HCT116 (cell line): ENCODE data around the gene MED13L. TPM values are rescaled to one million over a fixed set of nuclear protein-coding genes. Genes with fewer than 3 reads are reported as not detected.

Source experiments
- ATAC-seq: fragments of 200-7000 bp; cut with Tn5 transposase; 2 replicates; pipeline ENCODE4 v1.9.1; 2020; ENCODE audit warnings: mild to moderate bottlenecking, moderate library complexity
- BruUV-seq: library from RNA; stranded (reverse); fragments of 400-500 nt; replicated peaks from 2 replicates; lab custom pipeline; 2021; lab: Mats Ljungman, UMichigan
- CTCF ChIA-PET: fragments of 300-600 bp; sonication (Branson Sonifier 250); formaldehyde crosslinking; loops from one replicate; lab custom pipeline; 2021; ENCODE audit warnings: antibody characterized with exemption; lab: Charles Lee
- POLR2A ChIA-PET: fragments of 300-600, 350-600 bp; sonication (Branson Sonifier 250); formaldehyde crosslinking; loops from one replicate; lab custom pipeline; 2021; ENCODE audit warnings: antibody characterized with exemption; lab: Charles Lee
- RAD21 ChIA-PET, 2 experiments: fragments of 300-600 bp; sonication (Branson Sonifier 250); formaldehyde crosslinking; loops; one replicate each; lab custom pipeline; 2023; ENCODE audit warnings: low total read pairs in 2 of 2; ENCODE audit not compliant: uncharacterized antibody in 2 of 2, unreplicated experiment in 2 of 2, low non-redundant PET in 1 of 2; lab: Charles Lee
- DNase-seq: peaks from one replicate; pipeline ENCODE4 v3.0.0-alpha.2; 2010; ENCODE audit warnings: low read depth, low spot score
- H2AFZ ChIP-seq: fragments of 200-600 bp; shearing (Covaris generic), sonication (generic); 2 replicates; pipeline ENCODE4 v1.6.1; 2017; ENCODE audit warnings: low read depth, mixed run types, mixed read lengths, antibody characterized with exemption, low read length; ENCODE audit not compliant: poor library complexity, severe bottlenecking
- H3K27ac ChIP-seq: 2 replicates; pipeline ENCODE4 v1.5.1; 2012; ENCODE audit warnings: low read depth, low read length
- H3K27me3 ChIP-seq: fragments of 200-600 bp; sonication (generic); 2 replicates; pipeline ENCODE4 v1.6.1; 2016; ENCODE audit warnings: mixed run types, low read length, mixed read lengths; ENCODE audit not compliant: insufficient read depth
- H3K36me3 ChIP-seq, 2 experiments: fragments of 200-500 bp in 1 of 2; fragments of 200-600 bp in 1 of 2; sonication (Bioruptor generic) in 1 of 2; sonication (generic) in 1 of 2; 2 replicates each; pipeline versions ENCODE4 v1.5.1 to v1.6.1; 2014 to 2016; ENCODE audit warnings: low read length in 2 of 2, inconsistent platforms in 1 of 2, mixed read lengths in 1 of 2, mixed run types in 1 of 2; ENCODE audit not compliant: insufficient read depth in 2 of 2, control insufficient read depth in 1 of 2
- H3K4me1 ChIP-seq, 2 experiments: fragments of 200-600 bp in 1 of 2; sonication (generic) in 1 of 2; 2 replicates each; pipeline versions ENCODE4 v1.5.1 to v1.6.1; 2012 to 2017; ENCODE audit warnings: low read length in 2 of 2, inconsistent platforms in 1 of 2, mild to moderate bottlenecking in 1 of 2, mixed read lengths in 1 of 2, mixed run types in 1 of 2, moderate library complexity in 1 of 2; ENCODE audit not compliant: insufficient read depth in 2 of 2, control insufficient read depth in 1 of 2
- H3K4me2 ChIP-seq: fragments of 200-600 bp; sonication (generic); 2 replicates; pipeline ENCODE4 v1.6.1; 2017; ENCODE audit warnings: mixed run types, low read length, mixed read lengths
- H3K4me3 ChIP-seq, 2 experiments: fragments of 200-600 bp in 1 of 2; sonication (generic) in 1 of 2; replicated peaks in 1 of 2; 2 replicates each; pipeline ENCODE4 v1.5.1; 2011 to 2016; ENCODE audit warnings: low read length in 2 of 2, control low read depth in 1 of 2, low read depth in 1 of 2, mild to moderate bottlenecking in 1 of 2, mixed read lengths in 1 of 2, mixed run types in 1 of 2
- H3K79me2 ChIP-seq: fragments of 200-600 bp; sonication (generic); 2 replicates; pipeline ENCODE4 v1.6.1; 2017; ENCODE audit warnings: mild to moderate bottlenecking, mixed run types, low read length, moderate library complexity, mixed read lengths; ENCODE audit not compliant: insufficient read depth
- H3K9ac ChIP-seq: fragments of 200-600 bp; sonication (generic); 2 replicates; pipeline ENCODE4 v1.6.1; 2016; ENCODE audit warnings: low read length, mixed read lengths
- H3K9me2 ChIP-seq: fragments of 200-600 bp; sonication (generic), shearing (Covaris generic); 2 replicates; pipeline ENCODE4 v1.6.1; 2017; ENCODE audit warnings: mixed run types, mild to moderate bottlenecking, moderate library complexity; ENCODE audit not compliant: insufficient read depth
- H3K9me3 ChIP-seq, 2 experiments: fragments of 200-500 bp in 1 of 2; fragments of 200-600 bp in 1 of 2; sonication (Bioruptor generic) in 1 of 2; sonication (generic) in 1 of 2; 2 replicates each; pipeline ENCODE4 v1.6.1; 2014 to 2017; ENCODE audit warnings: low read length in 2 of 2, mixed read lengths in 2 of 2, inconsistent platforms in 1 of 2, low read depth in 1 of 2, mild to moderate bottlenecking in 1 of 2, mixed run types in 1 of 2, moderate library complexity in 1 of 2; ENCODE audit not compliant: control insufficient read depth in 1 of 2, insufficient read depth in 1 of 2
- H4K20me1 ChIP-seq: fragments of 200-600 bp; sonication (generic), shearing (Covaris generic); 2 replicates; pipeline ENCODE4 v1.6.1; 2017; ENCODE audit warnings: mixed run types, mild to moderate bottlenecking, moderate library complexity; ENCODE audit not compliant: insufficient read depth
- CEBPB ChIP-seq: IDR thresholded peaks from 2 replicates; pipeline ENCODE4 v1.6.1; 2012; ENCODE audit warnings: low read depth
- EGR1 ChIP-seq: IDR thresholded peaks from 2 replicates; pipeline ENCODE4 v1.6.1; 2012; ENCODE audit warnings: low read depth
- RAD21 ChIP-seq: IDR thresholded peaks from 2 replicates; pipeline ENCODE4 v1.6.1; 2012; ENCODE audit warnings: low read depth, mild to moderate bottlenecking
- SIN3A ChIP-seq: IDR thresholded peaks from 2 replicates; pipeline ENCODE4 v1.6.1; 2012; ENCODE audit warnings: low read depth
- intact Hi-C: fragments of 100-400 bp; cut with micrococcal nuclease; formaldehyde crosslinking; loops from 2 replicates; pipeline ENCODE4 v1.10.0; 2022
- total RNA-seq: library from RNA; stranded (reverse); gene quantifications from one replicate; pipeline ENCODE4 v1.2.1, GENCODE V29; 2021; ENCODE audit not compliant: unreplicated experiment
- TF ChIP-seq, protein P1 (sequence below): IDR thresholded peaks from 2 replicates; pipeline ENCODE4 v1.6.1; 2011; ENCODE audit warnings: mild to moderate bottlenecking, low read length, moderate library complexity; ENCODE audit not compliant: insufficient replicate concordance; ENCODE audit errors: extremely low read depth
- TF ChIP-seq, protein P2 (sequence below), 3 experiments: fragments of 200-600 bp in 1 of 3; sonication (generic) in 1 of 3; IDR thresholded peaks in 2 of 3; conservative IDR thresholded peaks in 1 of 3; 2 replicates each; pipeline ENCODE4 v1.5.1; 2012 to 2017; ENCODE audit warnings: low read depth in 2 of 3, low read length in 2 of 3, antibody characterized with exemption in 1 of 3, borderline replicate concordance in 1 of 3, control low read depth in 1 of 3, mild to moderate bottlenecking in 1 of 3, mixed read lengths in 1 of 3, mixed run types in 1 of 3, moderate library complexity in 1 of 3; ENCODE audit not compliant: insufficient read depth in 1 of 3

The MED13L gene
- total RNA-seq, 1 experiment from 2014 or later, result 176 TPM

DNA sequence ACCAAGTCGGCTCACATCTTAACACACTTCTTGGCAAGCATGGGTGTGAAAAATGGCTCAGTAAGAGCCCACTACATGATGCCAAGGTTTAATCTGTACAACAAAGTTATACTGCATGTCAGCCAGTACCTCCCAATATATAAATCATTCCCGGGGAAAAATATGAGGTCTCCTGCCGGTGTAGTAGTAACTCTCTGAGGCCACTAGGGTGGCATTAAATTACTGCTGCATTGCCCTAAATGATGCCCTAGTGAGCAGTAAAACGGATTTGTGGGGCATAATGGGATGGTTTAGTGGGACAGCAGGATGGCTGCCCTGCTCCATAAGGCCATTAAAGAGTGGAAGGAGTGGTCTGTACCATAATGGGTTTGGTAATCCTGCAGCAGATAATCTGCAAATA, 267.7 kb downstream of the MED13L start:
- no peak overlapping the region for H3K4me2 ChIP-seq
- peaks cover 61 to 68% of the 10 kb centered on the region in 2 experiments for H3K36me3 ChIP-seq
- H2AFZ ChIP-seq, result no peak overlapping the region
- no TSS peak for BruUV-seq
- H3K9me3 ChIP-seq, result no peaks in the 10 kb centered on the region
- H3K9ac ChIP-seq, result no peak overlapping the region
- CTCF ChIA-PET, result no interaction called here
- ATAC-seq, result peak; percentile 79
- RAD21 ChIA-PET, result no interaction called here
- H3K9me2 ChIP-seq, result no peaks in the 10 kb centered on the region
- peaks cover 89% of the 10 kb centered on the region for H3K79me2 ChIP-seq
- POLR2A ChIA-PET, result no interaction called here
- H3K4me3 ChIP-seq, result no peak overlapping the region
- H4K20me1 ChIP-seq, result peaks cover 9% of the 10 kb centered on the region; the same call in 1 of the 2 replicates
- DNase-seq, result no peak
- TF ChIP-seq RAD21, result no peak
- no peak for TF ChIP-seq EGR1
- TF ChIP-seq, protein P1, sequence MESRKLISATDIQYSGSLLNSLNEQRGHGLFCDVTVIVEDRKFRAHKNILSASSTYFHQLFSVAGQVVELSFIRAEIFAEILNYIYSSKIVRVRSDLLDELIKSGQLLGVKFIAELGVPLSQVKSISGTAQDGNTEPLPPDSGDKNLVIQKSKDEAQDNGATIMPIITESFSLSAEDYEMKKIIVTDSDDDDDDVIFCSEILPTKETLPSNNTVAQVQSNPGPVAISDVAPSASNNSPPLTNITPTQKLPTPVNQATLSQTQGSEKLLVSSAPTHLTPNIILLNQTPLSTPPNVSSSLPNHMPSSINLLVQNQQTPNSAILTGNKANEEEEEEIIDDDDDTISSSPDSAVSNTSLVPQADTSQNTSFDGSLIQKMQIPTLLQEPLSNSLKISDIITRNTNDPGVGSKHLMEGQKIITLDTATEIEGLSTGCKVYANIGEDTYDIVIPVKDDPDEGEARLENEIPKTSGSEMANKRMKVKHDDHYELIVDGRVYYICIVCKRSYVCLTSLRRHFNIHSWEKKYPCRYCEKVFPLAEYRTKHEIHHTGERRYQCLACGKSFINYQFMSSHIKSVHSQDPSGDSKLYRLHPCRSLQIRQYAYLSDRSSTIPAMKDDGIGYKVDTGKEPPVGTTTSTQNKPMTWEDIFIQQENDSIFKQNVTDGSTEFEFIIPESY, result no peak
- TF ChIP-seq SIN3A, result no peak
- TF ChIP-seq, protein P2, sequence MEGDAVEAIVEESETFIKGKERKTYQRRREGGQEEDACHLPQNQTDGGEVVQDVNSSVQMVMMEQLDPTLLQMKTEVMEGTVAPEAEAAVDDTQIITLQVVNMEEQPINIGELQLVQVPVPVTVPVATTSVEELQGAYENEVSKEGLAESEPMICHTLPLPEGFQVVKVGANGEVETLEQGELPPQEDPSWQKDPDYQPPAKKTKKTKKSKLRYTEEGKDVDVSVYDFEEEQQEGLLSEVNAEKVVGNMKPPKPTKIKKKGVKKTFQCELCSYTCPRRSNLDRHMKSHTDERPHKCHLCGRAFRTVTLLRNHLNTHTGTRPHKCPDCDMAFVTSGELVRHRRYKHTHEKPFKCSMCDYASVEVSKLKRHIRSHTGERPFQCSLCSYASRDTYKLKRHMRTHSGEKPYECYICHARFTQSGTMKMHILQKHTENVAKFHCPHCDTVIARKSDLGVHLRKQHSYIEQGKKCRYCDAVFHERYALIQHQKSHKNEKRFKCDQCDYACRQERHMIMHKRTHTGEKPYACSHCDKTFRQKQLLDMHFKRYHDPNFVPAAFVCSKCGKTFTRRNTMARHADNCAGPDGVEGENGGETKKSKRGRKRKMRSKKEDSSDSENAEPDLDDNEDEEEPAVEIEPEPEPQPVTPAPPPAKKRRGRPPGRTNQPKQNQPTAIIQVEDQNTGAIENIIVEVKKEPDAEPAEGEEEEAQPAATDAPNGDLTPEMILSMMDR (IDR thresholded peaks at IDR 0.05 in 2 of 3, conservative IDR thresholded peaks at IDR 0.05 in 1 of 3; ENCODE audit: borderline replicate concordance in 1 of 3, insufficient read depth in 1 of 3, low read depth in 2 of 3, low read length in 2 of 3), result peak in 2 of 3 experiments; percentile 55 to 60; a peak in 4 of 6 replicates
- TF ChIP-seq CEBPB, result no peak
- TF ChIP-seq, all 23 proteins: peak for 1
- H3K4me1 ChIP-seq, result no peaks in the 10 kb centered on the region
- intact Hi-C loops, result no loop called here
- H3K27me3 ChIP-seq, result no peaks in the 10 kb centered on the region
- no peak overlapping the region for H3K27ac ChIP-seq
